Measurements from ENCODE around the gene MPPED2. TPM values are rescaled to one million over a fixed set of nuclear protein-coding genes. Genes with fewer than 3 reads are reported as not detected.

Gene MPPED2
- total and polyA plus RNA-seq, 8 donors, result 2.0 to 5.0 (median 3.8) TPM

DNA sequence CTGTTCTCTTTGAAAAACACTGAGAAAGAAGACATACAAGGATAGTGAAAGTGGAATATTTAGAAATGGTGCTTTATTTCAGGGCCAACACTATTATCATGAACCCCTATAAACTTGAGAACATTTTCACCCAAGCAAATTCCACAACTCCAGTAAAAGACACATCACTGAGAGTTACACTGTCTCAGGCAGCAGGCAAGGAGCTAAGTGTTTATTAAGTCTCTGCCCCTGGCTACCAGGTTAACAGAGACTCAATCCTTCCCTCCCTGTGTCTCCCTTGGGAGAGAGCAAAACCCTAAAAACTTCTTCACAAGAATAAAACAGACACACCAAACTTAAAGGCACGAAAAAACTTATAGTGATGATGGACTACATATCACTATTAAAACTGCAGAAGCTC lies 18.5 kb downstream of the MPPED2 start:
- H3K36me3 ChIP-seq, result no peaks in the 10 kb centered on the region
- H3K4me3 ChIP-seq, result no peak overlapping the region
- no peaks in the 10 kb centered on the region for H3K4me1 ChIP-seq
- TF ChIP-seq, protein P1, sequence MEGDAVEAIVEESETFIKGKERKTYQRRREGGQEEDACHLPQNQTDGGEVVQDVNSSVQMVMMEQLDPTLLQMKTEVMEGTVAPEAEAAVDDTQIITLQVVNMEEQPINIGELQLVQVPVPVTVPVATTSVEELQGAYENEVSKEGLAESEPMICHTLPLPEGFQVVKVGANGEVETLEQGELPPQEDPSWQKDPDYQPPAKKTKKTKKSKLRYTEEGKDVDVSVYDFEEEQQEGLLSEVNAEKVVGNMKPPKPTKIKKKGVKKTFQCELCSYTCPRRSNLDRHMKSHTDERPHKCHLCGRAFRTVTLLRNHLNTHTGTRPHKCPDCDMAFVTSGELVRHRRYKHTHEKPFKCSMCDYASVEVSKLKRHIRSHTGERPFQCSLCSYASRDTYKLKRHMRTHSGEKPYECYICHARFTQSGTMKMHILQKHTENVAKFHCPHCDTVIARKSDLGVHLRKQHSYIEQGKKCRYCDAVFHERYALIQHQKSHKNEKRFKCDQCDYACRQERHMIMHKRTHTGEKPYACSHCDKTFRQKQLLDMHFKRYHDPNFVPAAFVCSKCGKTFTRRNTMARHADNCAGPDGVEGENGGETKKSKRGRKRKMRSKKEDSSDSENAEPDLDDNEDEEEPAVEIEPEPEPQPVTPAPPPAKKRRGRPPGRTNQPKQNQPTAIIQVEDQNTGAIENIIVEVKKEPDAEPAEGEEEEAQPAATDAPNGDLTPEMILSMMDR (IDR thresholded peaks at IDR 0.05), result no peak
- no peak for FAIRE-seq
- intact Hi-C loops (cut with DNase I), result no loop called here
- ATAC-seq, result no peak
- no peak overlapping the region for H3K27ac ChIP-seq
- 58 to 61% methylated on average over 1 of the region's 1 CpG for WGBS, 2 donors
- no peak for DNase-seq
- H3K9me3 ChIP-seq, result no peaks in the 10 kb centered on the region
- no peaks in the 10 kb centered on the region for H3K27me3 ChIP-seq

DNA sequence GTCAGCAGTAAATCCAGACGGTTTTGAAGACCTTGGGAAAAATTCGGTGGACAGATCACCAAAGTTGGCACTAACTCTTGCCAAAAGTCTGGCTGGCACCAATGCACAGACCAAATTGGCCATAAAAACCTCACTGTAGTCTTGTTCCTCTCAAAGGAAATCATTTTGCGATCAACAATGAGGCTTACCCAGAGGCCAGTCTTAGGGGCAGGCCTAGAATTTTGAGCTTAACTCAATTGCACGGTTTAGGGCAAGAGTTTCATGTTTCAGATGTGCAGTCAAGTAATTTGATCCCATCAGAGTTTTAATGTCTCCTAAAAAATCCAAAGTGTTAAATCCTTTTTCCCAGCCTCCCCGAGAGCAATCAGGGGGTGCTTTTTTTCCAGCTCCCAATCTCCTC lies 19.0 kb downstream of the MPPED2 start:
- TF ChIP-seq, protein P1 (IDR thresholded peaks at IDR 0.05), result no peak
- H3K4me1 ChIP-seq, result no peaks in the 10 kb centered on the region
- no peaks in the 10 kb centered on the region for H3K9me3 ChIP-seq
- no peak for FAIRE-seq
- no peaks in the 10 kb centered on the region for H3K27me3 ChIP-seq
- no peak for DNase-seq
- no peak for ATAC-seq
- intact Hi-C loops (cut with DNase I), result no loop called here
- no peaks in the 10 kb centered on the region for H3K36me3 ChIP-seq
- H3K4me3 ChIP-seq, result no peak overlapping the region
- H3K27ac ChIP-seq, result no peak overlapping the region
- 47 to 56% methylated on average over 5 of the region's 5 CpGs for WGBS, 2 donors

DNA sequence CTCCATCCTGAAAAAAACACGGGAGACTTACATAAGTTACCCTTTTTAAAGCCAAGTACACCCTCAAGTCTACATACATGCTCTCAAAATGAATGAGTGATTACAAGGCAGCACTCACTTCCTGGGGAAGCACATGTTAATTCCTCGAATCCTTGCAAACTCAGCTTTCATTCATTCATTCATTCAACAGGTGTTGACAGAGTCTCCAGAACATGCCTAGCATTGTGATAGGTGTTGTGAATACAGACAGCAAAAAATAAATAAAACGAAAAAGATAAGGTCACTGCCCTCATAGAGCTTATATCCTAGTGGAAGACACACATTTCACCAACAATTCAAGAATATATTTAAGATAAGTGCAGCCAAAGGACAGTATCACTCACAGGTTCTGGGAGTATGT lies 19.7 kb downstream of the MPPED2 start:
- no peaks in the 10 kb centered on the region for H3K27me3 ChIP-seq
- TF ChIP-seq, protein P1 (IDR thresholded peaks at IDR 0.05), result no peak
- H3K36me3 ChIP-seq, result no peaks in the 10 kb centered on the region
- H3K9me3 ChIP-seq, result no peaks in the 10 kb centered on the region
- 60 to 65% methylated on average over 3 of the region's 3 CpGs for WGBS, 2 donors
- DNase-seq (no peak), FAIRE-seq (no peak), ATAC-seq (no peak)
- no peak overlapping the region for H3K4me3 ChIP-seq
- H3K4me1 ChIP-seq, result no peaks in the 10 kb centered on the region
- no peak overlapping the region for H3K27ac ChIP-seq
- intact Hi-C loops (cut with DNase I), result no loop called here

- no peaks in the 10 kb centered on the region for H3K36me3 ChIP-seq
- FAIRE-seq, result no peak
- 72 to 77% methylated on average over 10 of the region's 10 CpGs for WGBS, 2 donors
- ATAC-seq, result no peak
- TF ChIP-seq, protein P1 (IDR thresholded peaks at IDR 0.05), result no peak
- intact Hi-C loops (cut with DNase I), result no loop called here
- no peaks in the 10 kb centered on the region for H3K4me1 ChIP-seq
- H3K4me3 ChIP-seq, result no peak overlapping the region
- H3K27me3 ChIP-seq, result no peaks in the 10 kb centered on the region
- no peak overlapping the region for H3K27ac ChIP-seq
- no peak for DNase-seq
- H3K9me3 ChIP-seq, result no peaks in the 10 kb centered on the region
Measured at GRCh38 chr11:30565027-30565426, 21.1 kb downstream of the MPPED2 start.

- WGBS, 2 donors, result 65 to 66% methylated on average over 1 of the region's 1 CpG
- Histone ChIP-seq H3K4me1 (no peaks in the 10 kb centered on the region), H3K4me3 (no peak overlapping the region), H3K36me3 (no peaks in the 10 kb centered on the region), H3K27me3 (no peaks in the 10 kb centered on the region), H3K9me3 (no peaks in the 10 kb centered on the region), H3K27ac (no peak overlapping the region)
- TF ChIP-seq, protein P1 (IDR thresholded peaks at IDR 0.05), result no peak
- intact Hi-C loops (cut with DNase I), result no loop called here
- ATAC-seq (no peak), FAIRE-seq (no peak), DNase-seq (no peak)
Measured at GRCh38 chr11:30561691-30562415, 24.3 kb downstream of the MPPED2 start.

Measured in pancreas (tissue), 10 donors.